GM18498 (cell line): ENCODE results near the gene ARID5A.

Source experiments
- ATAC-seq: cut with Tn5 transposase; IDR thresholded peaks from one replicate; pipeline ENCODE4 v1.9.1; 2021; ENCODE audit warnings: mild to moderate bottlenecking, moderate library complexity; ENCODE audit not compliant: unreplicated experiment

ARID5A gene

DNA sequence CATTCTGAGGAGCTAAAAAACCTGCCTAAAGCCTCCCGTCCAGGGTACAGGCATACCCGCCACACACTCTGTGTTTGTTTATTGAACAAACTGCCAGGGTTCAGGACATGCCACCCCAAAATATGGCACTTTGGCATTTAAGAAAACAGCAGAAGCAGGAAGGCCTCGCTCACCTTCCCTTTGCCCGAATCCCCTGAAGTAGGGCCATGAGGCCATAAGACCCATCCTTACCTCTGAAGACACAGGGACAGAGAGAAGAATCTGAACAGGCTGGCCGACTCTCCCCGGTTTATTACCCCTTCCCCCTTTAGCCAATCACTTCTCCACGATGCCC is 29.7 kb upstream of the ARID5A start:
- ATAC-seq, result no peak

- ATAC-seq, result peak; percentile 69
Measured at GRCh38 chr2:96507957-96508520, 28.5 kb upstream of the ARID5A start.

DNA sequence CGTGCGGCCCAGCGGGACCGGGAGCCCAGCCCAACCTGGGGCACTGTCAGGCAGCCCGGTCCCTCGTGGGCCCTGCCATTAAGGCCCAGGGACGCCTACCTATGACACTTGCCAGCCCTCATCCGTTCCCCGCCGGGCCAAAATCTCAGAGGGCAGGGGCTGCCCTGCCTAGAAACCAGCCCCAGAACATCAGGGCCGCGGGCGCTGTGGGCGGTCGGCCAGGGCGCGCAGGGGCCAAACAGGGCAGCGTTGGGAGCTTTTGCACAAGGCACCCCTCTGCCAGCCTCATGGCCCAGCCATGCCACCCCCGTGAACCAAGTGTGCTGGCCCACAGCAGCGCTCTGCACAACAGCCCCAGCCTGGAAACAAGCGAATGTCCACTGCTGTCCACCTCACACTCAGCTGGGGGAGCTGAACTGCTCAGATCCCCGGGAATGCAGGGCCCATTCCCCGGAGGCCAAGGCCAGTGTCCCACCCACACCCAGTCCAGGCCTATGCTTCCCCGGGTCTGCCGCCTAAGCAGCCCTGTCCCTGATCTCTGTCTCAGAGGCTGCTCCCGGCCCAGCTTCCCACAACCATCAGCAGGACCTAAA is 27.9 kb upstream of the ARID5A start:
- ATAC-seq, result no peak

DNA sequence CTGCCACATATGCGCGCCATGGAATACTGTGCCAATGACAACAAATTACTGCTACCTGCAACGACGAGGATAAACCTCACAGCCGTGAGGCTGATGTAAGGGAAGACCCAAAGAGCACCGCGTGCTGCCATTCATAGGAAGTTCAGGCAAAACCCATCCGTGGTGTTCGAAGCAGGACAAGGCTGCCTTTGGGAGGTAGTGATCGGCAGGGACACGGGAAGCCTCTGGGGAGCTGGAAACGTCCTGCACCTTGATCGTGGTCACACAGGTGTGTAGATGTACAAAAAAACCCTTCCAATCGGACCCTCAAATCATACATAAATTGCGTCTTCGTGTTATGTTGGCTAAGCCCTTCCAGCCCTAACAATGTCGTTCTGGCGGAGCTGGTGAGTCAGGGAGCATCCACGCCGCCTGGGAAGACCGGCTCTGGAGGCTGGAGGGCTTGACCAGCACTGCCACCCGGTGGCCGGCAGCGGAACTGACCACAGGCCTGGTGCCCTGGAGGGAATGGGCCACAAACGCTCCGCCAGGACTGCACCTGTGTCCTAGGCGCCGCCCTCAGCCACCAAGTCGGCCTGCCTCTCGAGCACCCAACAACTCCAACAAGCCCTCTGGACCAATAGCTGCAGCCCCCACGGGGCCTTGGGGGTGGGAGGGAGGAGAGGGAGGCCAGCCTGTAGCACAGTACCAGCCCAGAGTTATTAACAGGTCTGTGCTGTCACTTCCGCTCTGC is 27.3 kb upstream of the ARID5A start:
- ATAC-seq, result peak; percentile 79

DNA sequence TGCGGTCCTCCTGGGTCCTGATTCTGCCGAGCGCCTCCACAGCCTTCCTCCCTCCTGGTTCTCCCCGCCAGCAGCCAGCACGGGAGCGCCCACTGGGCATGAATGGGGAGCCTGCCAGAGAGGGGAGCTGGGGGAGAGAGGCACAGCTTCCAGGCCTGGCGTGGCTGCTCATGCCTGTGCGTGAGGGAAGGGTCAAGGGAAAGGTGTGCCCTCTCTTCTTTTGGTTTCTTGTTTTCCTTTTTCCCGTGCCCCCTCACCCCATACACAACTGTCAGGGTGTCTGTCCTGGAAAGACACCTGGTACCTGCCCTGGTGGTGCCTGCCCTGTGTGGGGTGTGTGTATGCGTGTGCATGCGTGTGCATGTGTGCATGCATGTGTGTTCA is 26.7 kb upstream of the ARID5A start:
- ATAC-seq, result no peak

DNA sequence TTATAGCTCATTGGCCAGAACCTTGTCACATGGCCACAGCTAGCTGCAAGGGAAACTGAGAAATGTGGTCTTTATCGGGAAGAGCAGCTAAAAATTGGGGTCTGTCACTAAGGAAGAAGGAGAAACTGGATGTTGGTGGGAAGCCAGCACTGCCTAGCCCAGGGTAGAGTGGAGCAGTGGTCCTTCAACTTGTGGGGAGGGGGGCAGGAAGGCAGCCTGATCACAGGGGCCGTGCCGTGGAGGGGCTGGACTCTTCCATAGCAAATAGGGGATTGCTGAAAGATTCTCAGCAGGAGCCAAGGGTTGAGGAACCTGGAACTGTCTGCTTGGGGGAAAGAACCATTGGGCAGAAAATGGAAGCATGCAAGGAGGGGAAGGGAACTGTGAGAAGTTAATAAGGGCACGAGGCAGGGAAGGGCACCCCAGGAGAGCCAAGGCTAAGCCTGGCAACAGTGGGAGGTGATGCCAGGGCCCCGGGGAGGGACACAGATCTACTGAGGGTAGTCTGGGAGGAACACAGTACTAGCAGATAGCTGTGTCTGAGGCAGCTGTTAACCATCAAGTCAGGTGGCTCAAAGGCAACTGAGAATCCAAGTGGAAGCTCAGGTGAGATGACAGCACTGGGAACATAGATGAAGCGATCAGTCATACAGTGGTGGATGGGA is 25.5 kb upstream of the ARID5A start:
- ATAC-seq, result no peak

DNA sequence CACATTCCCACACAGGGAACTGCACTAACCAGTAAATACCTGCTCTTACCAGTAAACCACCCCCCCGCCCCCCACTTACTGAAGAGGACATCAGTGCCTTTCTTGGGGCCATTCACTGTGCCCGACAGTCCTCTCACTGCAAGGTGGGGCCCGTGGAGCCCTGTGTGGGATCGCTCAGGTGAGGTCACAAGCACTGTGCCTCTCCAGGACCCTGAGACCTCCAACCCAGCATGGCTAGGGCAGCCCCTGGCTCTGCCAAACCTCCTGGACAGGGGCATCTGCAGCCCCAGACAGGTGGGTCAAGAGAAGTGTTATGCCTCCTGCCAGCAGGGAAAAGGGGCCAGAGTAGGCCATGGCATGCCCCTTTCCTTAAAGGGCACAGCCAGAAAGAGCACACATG is 24.7 kb upstream of the ARID5A start:
- ATAC-seq, result no peak

DNA sequence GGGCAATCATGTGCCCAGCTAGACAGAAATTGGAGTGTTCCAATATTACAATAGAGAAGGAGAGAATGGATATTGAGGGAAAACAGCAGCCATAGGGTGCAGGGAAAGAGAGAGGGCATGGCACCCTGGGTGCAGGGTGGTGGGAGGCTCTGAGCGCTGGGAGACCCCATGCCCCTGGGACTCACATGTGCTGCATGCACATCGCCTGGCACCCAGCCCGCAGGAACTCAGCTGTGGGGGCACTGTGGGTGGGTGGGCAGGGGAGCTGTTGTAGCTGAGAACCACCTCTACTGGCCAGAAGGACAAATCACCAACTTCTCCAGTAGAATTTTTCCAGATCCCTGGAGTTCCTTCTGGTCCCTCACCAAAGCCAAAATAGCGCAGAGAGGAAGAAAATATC is 24.2 kb upstream of the ARID5A start:
- no peak for ATAC-seq

DNA sequence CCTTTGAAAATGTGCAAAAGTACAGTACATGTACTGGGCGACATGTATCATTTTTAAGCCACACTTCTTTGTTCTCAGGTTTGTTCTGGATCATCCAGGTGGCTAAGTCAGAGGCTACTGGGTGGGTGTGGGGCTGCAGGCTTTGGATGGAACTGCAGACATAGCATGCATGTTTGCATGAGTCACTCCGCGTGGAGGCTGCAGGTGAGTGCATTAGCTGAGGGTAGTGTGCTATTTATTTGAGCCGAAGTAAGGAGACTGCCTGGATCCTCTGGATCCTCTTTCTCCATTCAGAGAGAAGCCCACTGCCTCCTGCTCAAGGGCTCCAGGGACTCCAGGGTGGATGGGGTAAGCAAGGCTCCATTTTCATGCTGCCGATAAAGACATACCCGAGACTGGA is 22.0 kb upstream of the ARID5A start:
- ATAC-seq, result no peak

DNA sequence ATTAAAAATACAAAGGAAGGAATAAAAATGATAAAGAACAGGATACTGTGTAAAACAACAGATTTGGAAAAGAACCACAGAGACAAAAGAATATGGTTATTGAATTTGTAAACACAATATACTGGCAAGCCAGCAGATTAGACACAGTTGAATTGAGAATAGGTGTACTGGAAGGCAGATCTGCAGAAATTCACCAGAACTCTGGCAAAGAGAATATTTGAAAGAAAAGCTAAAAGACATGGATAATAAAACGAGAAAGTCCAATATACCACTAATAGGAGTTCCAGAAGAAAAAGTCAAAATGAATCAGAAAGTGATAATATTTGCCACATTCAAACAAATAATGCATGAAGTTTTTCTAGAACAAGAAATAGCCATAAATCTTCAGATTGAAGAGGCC is 19.5 kb upstream of the ARID5A start:
- no peak for ATAC-seq

DNA sequence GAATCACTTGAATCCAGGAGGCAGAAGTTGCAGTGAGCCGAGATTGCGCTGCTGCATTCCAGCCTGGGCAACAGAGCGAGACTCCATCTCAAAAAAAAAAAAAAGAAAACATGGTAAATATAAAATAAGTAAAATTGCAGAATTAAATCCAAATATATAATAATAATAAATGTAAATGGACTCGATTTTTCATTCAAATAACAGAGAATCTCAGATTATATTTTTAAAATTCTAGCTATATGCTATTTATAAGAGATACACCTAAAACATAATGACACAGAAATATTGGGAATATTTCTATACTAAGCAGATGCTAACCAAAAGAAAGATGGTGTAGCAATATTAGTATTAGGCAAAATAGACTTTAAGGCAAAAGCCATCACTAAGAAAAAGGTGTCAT is 16.3 kb upstream of the ARID5A start:
- ATAC-seq, result no peak

DNA sequence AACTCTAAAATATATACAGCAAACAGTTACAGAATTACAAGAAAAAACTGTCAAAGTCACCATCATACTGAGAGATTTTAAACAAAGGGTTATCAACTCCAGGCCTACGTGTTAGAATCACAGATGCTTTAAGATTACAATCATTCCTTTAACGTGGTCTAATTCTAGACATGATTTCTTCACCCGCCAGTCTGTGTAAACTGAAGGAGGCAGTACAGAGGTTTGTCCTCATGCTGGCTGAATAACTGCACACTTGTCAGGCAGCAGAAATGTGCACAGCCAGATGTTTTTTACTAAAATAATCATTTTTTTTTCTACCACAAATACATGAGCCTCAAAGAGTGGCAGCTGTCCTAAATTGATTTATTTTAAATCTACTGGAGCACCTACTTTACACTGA is 15.9 kb upstream of the ARID5A start:
- ATAC-seq, result no peak

DNA sequence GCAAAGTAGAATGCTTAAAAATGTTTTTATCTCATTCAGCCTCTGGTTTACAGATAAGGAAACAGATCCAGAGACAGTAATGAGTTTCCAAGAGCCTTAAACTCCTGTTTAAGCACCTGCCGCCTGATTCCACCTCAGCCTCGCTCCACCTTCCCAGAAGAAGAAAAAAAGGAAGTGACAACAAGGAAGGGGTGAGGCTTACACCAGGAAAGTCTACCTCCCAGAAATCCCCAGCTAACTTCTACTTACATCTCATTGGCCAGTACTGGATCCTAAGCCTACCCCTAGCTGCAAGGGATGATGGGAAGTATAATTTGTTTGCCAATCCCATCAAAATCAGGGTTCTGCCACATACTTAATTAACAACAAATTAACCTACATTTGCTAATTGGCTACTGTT is 15.3 kb upstream of the ARID5A start:
- no peak for ATAC-seq

- ATAC-seq, result no peak
Measured at GRCh38 chr2:96522304-96523203, 14.0 kb upstream of the ARID5A start.

DNA sequence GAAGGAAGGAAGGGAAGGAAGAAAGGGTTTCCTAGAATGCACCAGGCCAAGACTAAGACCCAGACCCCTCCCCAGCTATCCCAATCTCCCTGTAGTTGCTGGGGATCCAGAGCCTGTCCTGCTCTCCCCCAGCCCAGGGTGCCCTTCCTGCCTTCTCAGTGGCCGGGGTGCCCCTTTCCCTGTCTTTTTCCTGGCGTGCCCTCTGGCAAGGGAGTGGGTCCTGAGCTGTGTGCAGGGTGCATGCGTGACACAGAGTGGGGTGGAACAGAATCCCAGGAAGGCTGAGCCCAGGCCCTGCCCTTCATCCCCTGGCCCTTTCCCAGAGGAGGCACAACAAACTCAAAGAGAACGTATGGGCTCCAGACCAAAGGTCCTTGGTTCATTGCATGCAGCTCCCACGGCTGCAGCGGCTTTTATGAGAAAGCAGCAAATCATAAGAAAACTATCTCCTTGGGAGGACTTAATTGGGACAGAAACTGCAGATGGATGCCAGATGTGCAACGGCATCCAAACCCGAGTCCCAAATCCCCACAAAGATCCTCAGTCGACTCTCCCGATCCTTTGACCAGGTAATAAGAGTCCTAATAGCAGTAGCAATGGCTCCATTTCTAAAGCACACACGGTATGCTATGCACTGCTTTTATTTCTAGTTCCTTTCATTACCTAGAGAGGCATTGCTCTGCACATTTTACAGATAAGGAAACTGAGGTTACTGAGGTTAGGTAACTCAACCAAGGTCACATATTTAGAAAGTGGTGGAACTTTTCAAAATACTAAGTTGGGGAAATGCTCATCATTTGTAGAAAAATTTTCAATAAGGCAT is 12.7 kb upstream of the ARID5A start:
- ATAC-seq, result no peak

DNA sequence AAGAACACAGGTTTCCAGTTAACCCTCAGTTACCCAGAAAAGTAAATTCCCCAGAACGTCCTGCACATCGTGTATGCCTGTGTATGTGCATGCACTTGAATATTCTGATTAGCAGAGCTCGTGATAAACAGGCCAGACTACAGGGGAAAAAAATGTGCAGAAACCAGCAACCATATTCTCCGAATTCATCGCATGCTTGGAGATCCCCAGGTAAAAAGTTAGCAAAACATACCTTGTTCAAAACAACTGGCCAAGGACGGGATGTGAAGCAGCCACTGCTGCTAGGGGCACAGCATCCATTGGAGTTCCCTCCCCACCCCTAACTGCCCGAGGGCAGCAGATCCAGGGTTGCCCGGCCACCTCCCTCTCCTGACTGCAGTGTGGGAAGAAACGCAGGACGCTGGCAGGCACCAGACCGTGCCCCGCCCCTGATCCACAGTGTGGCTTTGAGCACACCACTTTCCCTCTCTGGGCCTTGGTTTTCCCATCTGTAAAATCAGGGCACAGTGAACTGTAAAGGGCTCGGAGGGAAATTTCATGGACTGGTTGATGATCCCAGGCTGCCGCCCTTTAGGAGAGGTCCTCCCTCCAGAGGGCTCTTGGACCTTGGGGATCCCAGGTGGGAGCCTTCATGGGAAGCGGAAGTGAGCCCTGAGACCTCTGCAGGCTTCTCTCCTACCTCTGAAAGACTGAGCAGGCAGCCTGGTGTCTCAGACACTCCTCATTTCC is 11.9 kb upstream of the ARID5A start:
- no peak for ATAC-seq

DNA sequence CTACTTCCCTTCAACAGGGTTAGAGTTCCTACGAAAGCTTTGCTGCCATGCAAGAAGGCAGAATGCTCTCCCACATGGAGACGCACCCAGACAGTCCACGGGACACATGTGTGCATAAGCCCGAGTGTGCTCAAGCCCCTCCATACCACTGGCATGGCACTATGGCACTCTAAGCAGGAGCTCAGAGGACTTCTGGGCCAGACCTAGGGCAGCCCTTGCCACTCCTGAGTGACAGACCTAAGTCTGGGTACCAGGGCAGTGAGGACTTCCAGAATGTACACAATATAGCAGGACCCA is 11.4 kb upstream of the ARID5A start:
- no peak for ATAC-seq

DNA sequence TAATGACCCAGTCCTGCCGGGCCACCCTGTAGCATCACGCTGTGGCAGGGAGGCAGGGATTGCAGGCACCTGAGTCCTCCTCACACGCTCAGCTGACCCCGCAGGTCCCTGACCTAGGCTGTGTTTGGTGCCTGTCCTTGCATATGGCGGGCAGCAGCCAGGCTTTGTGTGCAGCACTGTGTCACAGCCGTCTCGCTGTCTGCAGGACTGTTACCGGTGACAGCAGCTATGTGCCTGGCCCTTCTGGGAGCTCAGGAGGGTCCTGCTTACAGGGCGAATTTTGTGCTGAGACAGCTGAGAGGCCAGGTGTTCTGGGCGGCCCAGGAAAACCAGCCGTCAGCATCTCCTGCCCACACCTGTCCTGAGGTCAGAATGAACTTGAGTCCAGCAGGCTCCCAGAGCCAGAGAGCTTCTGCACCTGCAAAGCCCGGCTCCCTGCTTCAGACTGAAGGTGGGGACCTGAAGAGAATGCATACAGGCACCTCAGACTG is 10.4 kb upstream of the ARID5A start:
- no peak for ATAC-seq

- ATAC-seq, result no peak
Measured at GRCh38 chr2:96526615-96527285, 9.8 kb upstream of the ARID5A start.
